HL-60 (cell line): ENCODE measurements around the gene CLDN18.

Source experiments
- DNase-seq, 2 experiments: peaks; one replicate each; pipeline ENCODE4 v3.0.0-alpha.2; 2010 to 2020; ENCODE audit warnings: low read depth in 1 of 2, low spot score in 1 of 2
- H3K27ac ChIP-seq: fragments of 250-450 bp; sonication (Bioruptor Pico); replicated peaks from 2 replicates; pipeline ENCODE4 v1.5.1; 2020; ENCODE audit warnings: mild to moderate bottlenecking, moderate library complexity
- H3K27me3 ChIP-seq: fragments of 250-450 bp; sonication (Bioruptor Pico); 2 replicates; pipeline ENCODE4 v1.5.1; 2021; ENCODE audit warnings: mild to moderate bottlenecking, moderate library complexity; ENCODE audit not compliant: insufficient read depth, poor library complexity, severe bottlenecking
- H3K4me3 ChIP-seq: replicated peaks from 2 replicates; pipeline ENCODE4 v1.5.1; 2011; ENCODE audit warnings: mild to moderate bottlenecking, control low read depth, low read length; ENCODE audit not compliant: insufficient read depth
- GABPA ChIP-seq: IDR thresholded peaks from 2 replicates; pipeline ENCODE4 v1.6.1; 2012; ENCODE audit warnings: low read depth
- POLR2AphosphoS5 ChIP-seq: IDR thresholded peaks from 2 replicates; pipeline ENCODE4 v1.6.1; 2012; ENCODE audit warnings: low read depth
- SPI1 ChIP-seq: IDR thresholded peaks from 2 replicates; pipeline ENCODE4 v1.6.1; 2012; ENCODE audit warnings: low read depth, mild to moderate bottlenecking, borderline replicate concordance
- TF ChIP-seq, protein P1 (sequence below): IDR thresholded peaks from 2 replicates; pipeline ENCODE4 v1.6.1; 2012; ENCODE audit warnings: low read depth; ENCODE audit not compliant: insufficient replicate concordance
- TF ChIP-seq, protein P2 (sequence below): IDR thresholded peaks from one replicate; pipeline ENCODE4 v1.5.1; 2011; ENCODE audit warnings: low read length, control low read depth, inconsistent platforms; ENCODE audit not compliant: insufficient read depth

Gene CLDN18

DNA sequence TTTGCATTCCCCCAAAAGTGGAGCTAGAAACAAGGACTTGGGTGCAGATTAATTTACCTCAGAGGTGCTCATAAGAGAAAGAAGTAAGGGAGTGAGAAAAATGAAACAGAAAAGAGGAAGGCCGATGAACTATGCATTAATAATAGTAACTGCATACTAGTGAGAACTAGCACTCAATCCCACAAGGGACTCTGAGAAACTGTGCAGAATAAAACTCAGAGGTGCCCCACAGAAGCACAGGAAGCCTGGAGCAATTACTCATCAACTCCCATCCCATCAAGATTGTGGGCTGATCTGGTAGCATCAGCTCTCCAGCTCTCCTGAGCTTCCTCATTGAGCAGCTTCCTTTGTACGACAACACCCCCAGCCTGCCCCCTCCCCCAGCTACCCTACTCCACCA, 50.8 kb downstream of the CLDN18 start:
- Histone ChIP-seq H3K27ac (no peak overlapping the region), H3K27me3 (no peaks in the 10 kb centered on the region), H3K4me3 (no peak overlapping the region)
- no peak for DNase-seq
- no peak for TF ChIP-seq POLR2AphosphoS5
- TF ChIP-seq, protein P1, sequence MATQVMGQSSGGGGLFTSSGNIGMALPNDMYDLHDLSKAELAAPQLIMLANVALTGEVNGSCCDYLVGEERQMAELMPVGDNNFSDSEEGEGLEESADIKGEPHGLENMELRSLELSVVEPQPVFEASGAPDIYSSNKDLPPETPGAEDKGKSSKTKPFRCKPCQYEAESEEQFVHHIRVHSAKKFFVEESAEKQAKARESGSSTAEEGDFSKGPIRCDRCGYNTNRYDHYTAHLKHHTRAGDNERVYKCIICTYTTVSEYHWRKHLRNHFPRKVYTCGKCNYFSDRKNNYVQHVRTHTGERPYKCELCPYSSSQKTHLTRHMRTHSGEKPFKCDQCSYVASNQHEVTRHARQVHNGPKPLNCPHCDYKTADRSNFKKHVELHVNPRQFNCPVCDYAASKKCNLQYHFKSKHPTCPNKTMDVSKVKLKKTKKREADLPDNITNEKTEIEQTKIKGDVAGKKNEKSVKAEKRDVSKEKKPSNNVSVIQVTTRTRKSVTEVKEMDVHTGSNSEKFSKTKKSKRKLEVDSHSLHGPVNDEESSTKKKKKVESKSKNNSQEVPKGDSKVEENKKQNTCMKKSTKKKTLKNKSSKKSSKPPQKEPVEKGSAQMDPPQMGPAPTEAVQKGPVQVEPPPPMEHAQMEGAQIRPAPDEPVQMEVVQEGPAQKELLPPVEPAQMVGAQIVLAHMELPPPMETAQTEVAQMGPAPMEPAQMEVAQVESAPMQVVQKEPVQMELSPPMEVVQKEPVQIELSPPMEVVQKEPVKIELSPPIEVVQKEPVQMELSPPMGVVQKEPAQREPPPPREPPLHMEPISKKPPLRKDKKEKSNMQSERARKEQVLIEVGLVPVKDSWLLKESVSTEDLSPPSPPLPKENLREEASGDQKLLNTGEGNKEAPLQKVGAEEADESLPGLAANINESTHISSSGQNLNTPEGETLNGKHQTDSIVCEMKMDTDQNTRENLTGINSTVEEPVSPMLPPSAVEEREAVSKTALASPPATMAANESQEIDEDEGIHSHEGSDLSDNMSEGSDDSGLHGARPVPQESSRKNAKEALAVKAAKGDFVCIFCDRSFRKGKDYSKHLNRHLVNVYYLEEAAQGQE = no peak
- no peak for TF ChIP-seq SPI1
- TF ChIP-seq GABPA = no peak
- TF ChIP-seq, protein P2, sequence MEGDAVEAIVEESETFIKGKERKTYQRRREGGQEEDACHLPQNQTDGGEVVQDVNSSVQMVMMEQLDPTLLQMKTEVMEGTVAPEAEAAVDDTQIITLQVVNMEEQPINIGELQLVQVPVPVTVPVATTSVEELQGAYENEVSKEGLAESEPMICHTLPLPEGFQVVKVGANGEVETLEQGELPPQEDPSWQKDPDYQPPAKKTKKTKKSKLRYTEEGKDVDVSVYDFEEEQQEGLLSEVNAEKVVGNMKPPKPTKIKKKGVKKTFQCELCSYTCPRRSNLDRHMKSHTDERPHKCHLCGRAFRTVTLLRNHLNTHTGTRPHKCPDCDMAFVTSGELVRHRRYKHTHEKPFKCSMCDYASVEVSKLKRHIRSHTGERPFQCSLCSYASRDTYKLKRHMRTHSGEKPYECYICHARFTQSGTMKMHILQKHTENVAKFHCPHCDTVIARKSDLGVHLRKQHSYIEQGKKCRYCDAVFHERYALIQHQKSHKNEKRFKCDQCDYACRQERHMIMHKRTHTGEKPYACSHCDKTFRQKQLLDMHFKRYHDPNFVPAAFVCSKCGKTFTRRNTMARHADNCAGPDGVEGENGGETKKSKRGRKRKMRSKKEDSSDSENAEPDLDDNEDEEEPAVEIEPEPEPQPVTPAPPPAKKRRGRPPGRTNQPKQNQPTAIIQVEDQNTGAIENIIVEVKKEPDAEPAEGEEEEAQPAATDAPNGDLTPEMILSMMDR = no peak

DNA sequence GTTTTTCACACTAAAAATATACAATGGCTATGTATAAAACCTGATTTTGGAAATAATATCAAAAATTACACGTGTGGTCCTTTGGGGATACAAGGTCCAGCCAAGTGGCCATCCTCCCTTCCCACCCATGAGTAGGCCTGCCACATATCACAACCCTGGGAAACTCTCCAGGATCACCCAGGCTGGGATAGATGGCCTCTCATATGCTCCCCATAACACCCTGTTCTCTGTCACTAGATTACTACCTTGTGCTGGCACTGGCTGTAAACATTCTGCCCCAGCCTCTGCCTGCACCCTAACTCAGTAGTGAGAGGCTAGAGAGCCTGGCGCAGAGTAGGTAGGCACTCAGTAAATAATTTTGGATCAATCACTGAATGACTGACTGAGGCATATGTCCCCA, 52.1 kb downstream of the CLDN18 start:
- DNase-seq = no peak
- TF ChIP-seq POLR2AphosphoS5 (no peak), GABPA (no peak), SPI1 (no peak)
- TF ChIP-seq, protein P2 = no peak
- TF ChIP-seq, protein P1 = no peak
- Histone ChIP-seq H3K27ac (no peak overlapping the region), H3K27me3 (no peaks in the 10 kb centered on the region), H3K4me3 (no peak overlapping the region)

DNA sequence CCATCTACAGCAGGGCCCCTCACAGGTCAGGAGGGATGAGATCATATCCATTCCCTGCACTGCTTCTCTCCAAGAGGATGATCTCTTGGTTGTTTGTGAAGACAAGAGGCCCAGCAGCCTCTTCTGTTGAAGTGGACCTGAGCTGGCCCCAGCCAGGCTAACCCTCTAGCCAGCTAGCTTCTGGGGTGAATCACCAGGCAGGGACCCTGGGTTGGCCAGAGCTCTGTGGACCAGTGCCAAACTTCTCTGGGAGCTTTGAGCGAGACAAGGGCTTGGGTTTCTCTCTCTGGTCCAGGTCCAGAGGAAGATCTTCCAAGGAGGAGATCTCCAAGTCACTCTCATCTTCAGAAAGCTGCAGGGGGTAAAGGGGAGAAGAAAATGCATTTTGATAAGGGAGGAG, 52.7 kb downstream of the CLDN18 start:
- TF ChIP-seq POLR2AphosphoS5 (no peak), SPI1 (no peak), GABPA (no peak)
- TF ChIP-seq, protein P2 = no peak
- TF ChIP-seq, protein P1 = no peak
- no peak for DNase-seq
- no peaks in the 10 kb centered on the region for H3K27me3 ChIP-seq
- H3K27ac ChIP-seq = no peak overlapping the region
- no peak overlapping the region for H3K4me3 ChIP-seq
